Measurements from ENCODE around the gene MAIP1.

The MAIP1 gene

DNA sequence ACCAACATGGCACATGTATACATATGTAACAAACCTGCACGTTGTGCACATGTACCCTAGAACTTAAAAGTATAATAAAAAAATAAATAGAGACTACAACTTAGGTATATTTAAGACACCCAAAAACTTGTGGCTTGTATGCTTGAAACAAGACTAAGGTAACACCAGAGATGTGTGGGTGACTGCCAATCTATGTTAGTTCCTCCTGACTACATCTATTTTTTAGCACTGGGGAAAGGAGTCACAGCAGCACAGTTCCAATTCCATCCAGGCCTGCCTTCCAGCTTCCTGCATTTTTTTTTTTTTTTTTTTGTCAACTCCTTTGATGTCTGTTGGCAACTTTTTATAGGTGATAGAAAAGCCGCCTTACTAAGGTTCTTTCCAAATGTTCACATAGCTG lies 26.1 kb upstream of the MAIP1 start:
- no peak for DNase-seq (ENCODE audit: low read depth in 1 of 2, low spot score in 1 of 2)
- TF ChIP-seq, protein P1, sequence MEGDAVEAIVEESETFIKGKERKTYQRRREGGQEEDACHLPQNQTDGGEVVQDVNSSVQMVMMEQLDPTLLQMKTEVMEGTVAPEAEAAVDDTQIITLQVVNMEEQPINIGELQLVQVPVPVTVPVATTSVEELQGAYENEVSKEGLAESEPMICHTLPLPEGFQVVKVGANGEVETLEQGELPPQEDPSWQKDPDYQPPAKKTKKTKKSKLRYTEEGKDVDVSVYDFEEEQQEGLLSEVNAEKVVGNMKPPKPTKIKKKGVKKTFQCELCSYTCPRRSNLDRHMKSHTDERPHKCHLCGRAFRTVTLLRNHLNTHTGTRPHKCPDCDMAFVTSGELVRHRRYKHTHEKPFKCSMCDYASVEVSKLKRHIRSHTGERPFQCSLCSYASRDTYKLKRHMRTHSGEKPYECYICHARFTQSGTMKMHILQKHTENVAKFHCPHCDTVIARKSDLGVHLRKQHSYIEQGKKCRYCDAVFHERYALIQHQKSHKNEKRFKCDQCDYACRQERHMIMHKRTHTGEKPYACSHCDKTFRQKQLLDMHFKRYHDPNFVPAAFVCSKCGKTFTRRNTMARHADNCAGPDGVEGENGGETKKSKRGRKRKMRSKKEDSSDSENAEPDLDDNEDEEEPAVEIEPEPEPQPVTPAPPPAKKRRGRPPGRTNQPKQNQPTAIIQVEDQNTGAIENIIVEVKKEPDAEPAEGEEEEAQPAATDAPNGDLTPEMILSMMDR (IDR thresholded peaks at IDR 0.05; ENCODE audit: insufficient read depth, low read length): no peak
- no peak for TF ChIP-seq POLR2AphosphoS5 (IDR thresholded peaks at IDR 0.05; ENCODE audit: low read depth)
- TF ChIP-seq, protein P2, sequence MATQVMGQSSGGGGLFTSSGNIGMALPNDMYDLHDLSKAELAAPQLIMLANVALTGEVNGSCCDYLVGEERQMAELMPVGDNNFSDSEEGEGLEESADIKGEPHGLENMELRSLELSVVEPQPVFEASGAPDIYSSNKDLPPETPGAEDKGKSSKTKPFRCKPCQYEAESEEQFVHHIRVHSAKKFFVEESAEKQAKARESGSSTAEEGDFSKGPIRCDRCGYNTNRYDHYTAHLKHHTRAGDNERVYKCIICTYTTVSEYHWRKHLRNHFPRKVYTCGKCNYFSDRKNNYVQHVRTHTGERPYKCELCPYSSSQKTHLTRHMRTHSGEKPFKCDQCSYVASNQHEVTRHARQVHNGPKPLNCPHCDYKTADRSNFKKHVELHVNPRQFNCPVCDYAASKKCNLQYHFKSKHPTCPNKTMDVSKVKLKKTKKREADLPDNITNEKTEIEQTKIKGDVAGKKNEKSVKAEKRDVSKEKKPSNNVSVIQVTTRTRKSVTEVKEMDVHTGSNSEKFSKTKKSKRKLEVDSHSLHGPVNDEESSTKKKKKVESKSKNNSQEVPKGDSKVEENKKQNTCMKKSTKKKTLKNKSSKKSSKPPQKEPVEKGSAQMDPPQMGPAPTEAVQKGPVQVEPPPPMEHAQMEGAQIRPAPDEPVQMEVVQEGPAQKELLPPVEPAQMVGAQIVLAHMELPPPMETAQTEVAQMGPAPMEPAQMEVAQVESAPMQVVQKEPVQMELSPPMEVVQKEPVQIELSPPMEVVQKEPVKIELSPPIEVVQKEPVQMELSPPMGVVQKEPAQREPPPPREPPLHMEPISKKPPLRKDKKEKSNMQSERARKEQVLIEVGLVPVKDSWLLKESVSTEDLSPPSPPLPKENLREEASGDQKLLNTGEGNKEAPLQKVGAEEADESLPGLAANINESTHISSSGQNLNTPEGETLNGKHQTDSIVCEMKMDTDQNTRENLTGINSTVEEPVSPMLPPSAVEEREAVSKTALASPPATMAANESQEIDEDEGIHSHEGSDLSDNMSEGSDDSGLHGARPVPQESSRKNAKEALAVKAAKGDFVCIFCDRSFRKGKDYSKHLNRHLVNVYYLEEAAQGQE (IDR thresholded peaks at IDR 0.05; ENCODE audit: insufficient replicate concordance, low read depth): no peak
- TF ChIP-seq GABPA (IDR thresholded peaks at IDR 0.05; ENCODE audit: low read depth): no peak
- no peak for TF ChIP-seq SPI1 (IDR thresholded peaks at IDR 0.05; ENCODE audit: borderline replicate concordance, low read depth)
- no peak overlapping the region for H3K27ac ChIP-seq (replicated peaks)
- H3K4me3 ChIP-seq (replicated peaks; ENCODE audit: insufficient read depth, low read length): no peak overlapping the region
- H3K27me3 ChIP-seq (ENCODE audit: insufficient read depth, poor library complexity, severe bottlenecking): no peaks in the 10 kb centered on the region

DNA sequence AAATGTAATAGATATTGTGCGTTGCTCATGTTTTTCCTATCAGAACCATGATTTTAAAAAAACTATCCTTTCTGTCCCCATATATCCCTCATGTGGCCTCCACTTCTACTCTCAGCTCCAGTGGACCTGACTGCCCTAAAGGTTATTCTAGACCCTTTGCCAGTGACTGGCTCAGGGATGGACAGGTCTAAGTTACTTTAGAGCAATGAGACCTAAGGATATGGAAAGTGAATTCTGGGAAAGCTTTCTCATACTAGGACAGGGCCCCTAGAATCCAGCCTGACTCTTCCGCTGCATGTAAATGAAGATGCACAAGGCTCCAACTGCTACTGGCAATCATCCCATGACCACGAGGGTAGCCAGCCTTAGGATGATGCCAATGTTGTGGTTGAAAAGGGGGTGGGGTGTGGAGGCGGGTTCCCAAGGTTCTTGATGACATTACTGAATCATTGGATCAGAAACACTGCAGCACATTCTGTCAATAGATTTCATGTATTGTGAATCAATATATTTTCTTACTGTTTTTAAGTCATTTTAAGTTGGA lies 23.0 kb upstream of the MAIP1 start:
- no peak overlapping the region for H3K4me3 ChIP-seq (replicated peaks; ENCODE audit: insufficient read depth, low read length)
- TF ChIP-seq, protein P2 (IDR thresholded peaks at IDR 0.05; ENCODE audit: insufficient replicate concordance, low read depth): no peak
- TF ChIP-seq, protein P1 (IDR thresholded peaks at IDR 0.05; ENCODE audit: insufficient read depth, low read length): no peak
- TF ChIP-seq GABPA (IDR thresholded peaks at IDR 0.05; ENCODE audit: low read depth) (no peak), POLR2AphosphoS5 (IDR thresholded peaks at IDR 0.05; ENCODE audit: low read depth) (no peak), SPI1 (IDR thresholded peaks at IDR 0.05; ENCODE audit: borderline replicate concordance, low read depth) (no peak)
- no peak for DNase-seq (ENCODE audit: low read depth in 1 of 2, low spot score in 1 of 2)
- no peaks in the 10 kb centered on the region for H3K27me3 ChIP-seq (ENCODE audit: insufficient read depth, poor library complexity, severe bottlenecking)
- no peak overlapping the region for H3K27ac ChIP-seq (replicated peaks)

DNA sequence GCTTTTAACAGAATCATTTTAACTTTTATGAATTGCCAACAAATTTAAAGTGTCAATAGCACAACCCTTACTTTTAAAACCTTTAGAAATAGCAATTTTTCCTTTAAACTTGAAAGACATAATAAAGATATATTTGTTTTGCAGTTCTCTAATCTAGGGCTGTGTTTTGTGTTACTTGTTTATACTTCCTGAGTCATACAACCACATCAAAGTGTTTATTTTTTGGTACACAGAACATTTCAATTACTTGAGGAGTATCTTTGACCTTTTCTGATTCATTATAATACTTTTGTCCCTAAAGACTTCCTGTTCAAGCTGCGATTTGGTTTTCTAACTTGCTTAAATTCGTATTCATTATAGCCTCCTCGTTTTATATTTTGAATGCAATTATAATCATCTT lies 21.9 kb upstream of the MAIP1 start:
- Histone ChIP-seq H3K27ac (replicated peaks) (no peak overlapping the region), H3K27me3 (ENCODE audit: insufficient read depth, poor library complexity, severe bottlenecking) (no peaks in the 10 kb centered on the region), H3K4me3 (replicated peaks; ENCODE audit: insufficient read depth, low read length) (no peak overlapping the region)
- TF ChIP-seq, protein P2 (IDR thresholded peaks at IDR 0.05; ENCODE audit: insufficient replicate concordance, low read depth): no peak
- TF ChIP-seq, protein P1 (IDR thresholded peaks at IDR 0.05; ENCODE audit: insufficient read depth, low read length): no peak
- TF ChIP-seq POLR2AphosphoS5 (IDR thresholded peaks at IDR 0.05; ENCODE audit: low read depth) (no peak), GABPA (IDR thresholded peaks at IDR 0.05; ENCODE audit: low read depth) (no peak), SPI1 (IDR thresholded peaks at IDR 0.05; ENCODE audit: borderline replicate concordance, low read depth) (no peak)
- DNase-seq (ENCODE audit: low read depth in 1 of 2, low spot score in 1 of 2): no peak
